GM12891 (cell line): ENCODE data around the gene DSTN.
A peak's percentile ranks its signal among the peaks of the same experiment; 100 is the strongest.

Experiments used
- DNase-seq: peaks from one replicate; pipeline ENCODE4 v3.0.0; 2011; ENCODE audit warnings: low spot score; ENCODE audit not compliant: insufficient read length
- FAIRE-seq: peaks from 2 replicates; lab custom pipeline; 2011; peaks lifted over from hg19 to GRCh38; lab: Jason Lieb, UNC
- PAX5 ChIP-seq: IDR thresholded peaks from 2 replicates; pipeline ENCODE4 v1.6.1; 2011; ENCODE audit warnings: low read length, moderate library complexity, mild to moderate bottlenecking; ENCODE audit not compliant: insufficient read depth, severe bottlenecking
- POLR2A ChIP-seq: IDR thresholded peaks from 2 replicates; pipeline ENCODE4 v1.6.1; 2011; ENCODE audit warnings: low read depth, low read length, control low read depth
- POLR2AphosphoS5 ChIP-seq: IDR thresholded peaks from 2 replicates; pipeline ENCODE4 v1.6.1; 2011; ENCODE audit warnings: low read depth, low read length, control low read depth
- POU2F2 ChIP-seq: IDR thresholded peaks from 2 replicates; pipeline ENCODE4 v1.6.1; 2011; ENCODE audit warnings: low read depth, mild to moderate bottlenecking, control low read depth, low read length, moderate library complexity
- SPI1 ChIP-seq: IDR thresholded peaks from 2 replicates; pipeline ENCODE4 v1.6.1; 2011; ENCODE audit warnings: low read depth, low read length, control low read depth
- TAF1 ChIP-seq: IDR thresholded peaks from 2 replicates; pipeline ENCODE4 v1.6.1; 2011; ENCODE audit warnings: low read depth, low read length, control low read depth

The DSTN gene

GRCh38 chr20:17610566-17611289 is 40.9 kb downstream of the DSTN start:
- peak; percentile 28 for FAIRE-seq

GRCh38 chr20:17611290-17611539 is 41.3 kb downstream of the DSTN start:
- FAIRE-seq: no peak
- DNase-seq: no peak
- TF ChIP-seq POU2F2 (no peak), POLR2AphosphoS5 (no peak), SPI1 (no peak), PAX5 (no peak), TAF1 (no peak), POLR2A (no peak)

More at GRCh38 chr20:17610566-17611289, 40.9 kb downstream of the DSTN start:
- DNase-seq: peak; percentile 22
- TF ChIP-seq SPI1 (no peak), POLR2A (no peak), POLR2AphosphoS5 (no peak), POU2F2 (no peak)

DNA sequence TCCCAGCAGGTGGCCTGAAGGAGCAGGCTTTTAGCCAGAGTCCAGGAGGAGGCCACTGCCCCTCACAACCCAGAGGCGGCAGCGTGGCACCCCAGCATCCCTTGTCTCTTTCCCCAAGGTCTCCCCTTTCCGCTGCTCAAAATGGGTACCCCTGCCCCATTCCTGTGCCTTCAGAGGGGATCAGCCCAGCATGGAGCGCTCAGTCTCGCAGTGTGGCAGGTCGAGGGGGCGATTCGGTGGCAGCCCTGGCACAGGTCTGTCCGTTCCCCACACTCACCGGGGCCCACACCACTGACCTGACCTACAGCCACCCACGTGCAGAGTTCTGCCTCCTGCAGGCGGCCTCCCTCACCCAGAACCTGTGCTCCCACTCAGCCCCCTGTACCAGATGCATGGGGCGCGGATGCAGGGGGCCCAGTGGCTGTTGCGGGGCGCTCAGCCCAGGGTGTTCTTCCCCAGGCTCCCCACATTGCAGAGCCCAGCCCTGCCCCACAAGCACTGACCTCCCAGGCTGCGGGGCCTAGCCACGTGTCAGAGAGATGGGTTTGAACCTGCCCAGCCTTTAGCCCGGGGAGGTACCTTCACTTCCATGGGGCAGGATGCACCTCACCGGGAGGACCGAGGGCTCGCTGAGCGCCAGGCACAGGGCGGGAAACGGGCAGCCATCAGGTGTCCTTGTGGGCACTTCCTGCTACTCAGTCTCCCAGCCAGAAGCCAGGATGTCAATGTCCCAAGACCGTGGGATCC is 41.8 kb downstream of the DSTN start:
- DNase-seq (peak; percentile 30), FAIRE-seq (no peak)
- TF ChIP-seq POU2F2 (peak; percentile 16; the same call in 1 of the 2 replicates), POLR2AphosphoS5 (no peak)

GRCh38 chr20:17612287-17612991 is 42.6 kb downstream of the DSTN start:
- FAIRE-seq (no peak), DNase-seq (peak; percentile 4)
- TF ChIP-seq POU2F2 (no peak), SPI1 (no peak), PAX5 (no peak), TAF1 (no peak), POLR2AphosphoS5 (no peak), POLR2A (no peak)

DNA sequence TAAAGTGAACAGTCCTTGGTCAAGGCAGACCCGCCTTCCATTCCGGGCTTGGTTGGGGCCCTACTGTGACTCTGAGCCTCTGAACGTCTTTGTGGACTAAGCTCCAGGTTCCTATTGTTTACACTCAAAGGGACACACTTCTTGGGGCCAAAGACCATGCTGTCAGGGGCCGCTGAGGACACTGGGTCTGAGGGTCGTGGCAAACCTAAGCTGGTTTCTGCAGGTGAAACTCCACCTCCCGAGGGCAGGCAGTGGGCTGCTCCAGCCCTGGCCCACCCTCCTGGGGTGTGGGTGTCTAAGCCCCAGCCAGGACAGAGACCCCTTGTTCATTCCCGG is 43.1 kb downstream of the DSTN start:
- DNase-seq (no peak), FAIRE-seq (no peak)
- no peak for TF ChIP-seq PAX5

DNA sequence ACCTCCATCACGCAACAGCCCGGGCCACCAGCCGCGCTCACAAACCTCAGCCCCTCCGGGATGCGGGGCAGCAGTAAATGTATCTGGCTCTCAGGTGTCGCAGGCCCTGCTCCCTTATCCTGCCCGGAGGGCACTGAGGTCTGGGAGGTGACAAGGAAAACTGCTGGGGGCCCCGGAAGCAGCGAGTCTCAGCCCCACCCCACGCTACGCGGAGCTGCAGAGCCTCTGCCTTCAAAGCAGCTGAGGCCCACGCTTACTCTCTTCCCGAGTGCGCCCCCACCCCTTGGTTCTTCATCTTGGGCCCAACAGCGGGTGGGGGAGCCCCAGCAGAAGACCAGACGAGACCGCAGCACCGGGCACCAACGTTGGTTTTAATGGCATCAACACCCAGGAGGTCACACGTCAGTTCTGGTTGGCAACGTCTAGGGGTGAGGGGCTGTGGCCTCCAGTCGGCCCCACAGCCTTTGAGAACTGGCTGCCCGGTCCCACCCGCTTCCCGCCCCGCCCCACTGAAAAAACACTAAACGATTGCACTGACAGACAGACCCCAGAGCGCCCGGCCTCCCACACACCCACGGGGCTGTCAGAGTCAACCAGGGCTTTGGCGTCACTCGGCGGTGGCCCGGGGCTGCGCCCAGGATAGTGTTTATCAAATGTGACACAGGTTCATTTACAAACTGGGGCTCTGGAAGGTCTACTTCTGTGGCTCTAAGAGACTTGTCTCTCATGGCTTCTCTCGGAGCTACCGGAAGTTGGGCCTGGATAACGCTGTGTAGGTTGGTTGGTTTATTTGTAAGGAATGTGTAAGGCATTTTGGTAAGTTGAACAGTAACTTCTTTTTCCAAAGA is 43.7 kb downstream of the DSTN start:
- FAIRE-seq (no peak), DNase-seq (no peak)
- no peak for TF ChIP-seq PAX5
- TF ChIP-seq POLR2AphosphoS5: no peak
- TF ChIP-seq SPI1: no peak
- no peak for TF ChIP-seq POU2F2
- no peak for TF ChIP-seq POLR2A
- no peak for TF ChIP-seq TAF1

DNA sequence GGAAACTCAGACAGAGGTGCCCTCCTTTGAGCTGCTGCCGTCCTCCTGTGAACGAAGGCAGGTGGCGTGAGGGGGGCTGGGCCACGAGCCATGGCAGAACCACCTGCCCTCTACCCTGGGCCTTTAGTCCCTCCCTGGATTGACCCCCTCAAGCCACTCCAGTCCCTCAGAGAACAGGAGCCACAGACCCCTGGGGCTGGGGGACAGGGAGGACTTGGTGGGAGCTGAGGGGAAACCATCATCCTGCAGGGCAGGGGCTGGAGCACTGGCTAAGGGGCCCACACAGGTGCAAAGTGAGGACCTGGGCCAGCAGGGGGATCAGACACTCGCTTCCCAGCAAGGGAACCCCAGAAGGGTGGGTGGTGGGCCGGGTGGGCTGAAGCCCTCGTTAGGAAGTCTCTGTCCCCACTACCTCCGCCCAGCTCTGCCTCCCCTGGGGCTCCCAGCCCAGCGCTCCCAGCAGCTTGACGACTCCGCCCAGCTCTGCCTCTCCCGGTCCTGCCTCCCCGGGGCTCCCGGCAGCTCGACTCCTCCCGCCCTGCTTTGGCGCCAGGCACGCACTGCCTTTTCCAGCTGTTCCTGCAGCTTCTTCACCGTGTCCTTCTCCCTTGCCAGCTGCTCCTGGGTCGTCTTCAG is 44.4 kb downstream of the DSTN start:
- no peak for FAIRE-seq

DNA sequence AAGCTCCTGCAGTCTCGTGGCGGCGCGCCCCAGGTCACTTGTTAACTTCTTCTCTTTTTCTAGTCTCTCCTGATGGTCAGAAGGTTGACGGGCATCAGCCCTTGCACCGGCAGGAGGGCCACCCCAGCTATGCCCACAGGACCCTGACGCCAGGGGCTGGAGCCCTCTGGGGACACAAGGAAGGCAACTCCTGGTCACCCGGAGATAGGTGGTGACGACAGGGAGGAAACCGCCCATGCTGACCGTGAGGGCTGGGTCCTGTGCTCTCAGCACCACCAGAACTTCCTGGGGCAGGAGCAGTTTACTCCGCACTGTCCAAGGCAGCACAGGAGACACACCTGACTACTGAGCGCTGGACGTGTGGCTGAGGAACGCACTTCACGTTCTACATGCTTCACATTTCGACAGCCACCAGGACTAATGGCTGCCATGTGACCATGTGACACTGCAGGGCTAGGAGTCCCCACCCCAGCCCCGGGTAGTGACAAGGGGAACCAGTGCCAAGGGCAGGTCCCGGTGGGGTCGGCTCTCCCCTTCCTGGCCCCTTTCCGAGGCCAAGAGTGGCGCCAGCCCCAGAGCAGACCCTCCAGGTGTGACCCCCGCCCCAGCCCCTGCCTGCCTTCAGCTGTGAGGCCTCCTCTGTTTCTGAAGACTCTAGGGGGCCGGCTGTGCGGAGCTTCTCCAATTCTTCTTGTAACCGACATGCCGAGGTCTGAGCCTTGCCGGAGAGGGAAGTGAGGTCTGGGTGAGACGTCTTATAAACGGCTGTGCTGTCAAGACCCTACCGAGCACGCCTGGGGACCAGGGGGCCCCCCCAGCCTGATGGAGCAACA is 45.2 kb downstream of the DSTN start:
- DNase-seq: peak; percentile 5
- no peak for TF ChIP-seq TAF1

More for the DNA sequence above, 44.4 kb downstream of the DSTN start:
- no peak for DNase-seq
- TF ChIP-seq POU2F2 (no peak), SPI1 (no peak), PAX5 (no peak), POLR2A (no peak), TAF1 (no peak), POLR2AphosphoS5 (no peak)

More for the DNA sequence above, 45.2 kb downstream of the DSTN start:
- FAIRE-seq: no peak
